NK-92 treated with Interleukin-12 subunit alpha and Interleukin-12 subunit beta, amount 100 ng/mL, for 24 hours (cell line): ENCODE data around the gene RTCB.

Experiments
- DNase-seq: peaks from one replicate; lab custom pipeline; 2025; lab: John Stamatoyannopoulos, UW

Gene RTCB

DNA sequence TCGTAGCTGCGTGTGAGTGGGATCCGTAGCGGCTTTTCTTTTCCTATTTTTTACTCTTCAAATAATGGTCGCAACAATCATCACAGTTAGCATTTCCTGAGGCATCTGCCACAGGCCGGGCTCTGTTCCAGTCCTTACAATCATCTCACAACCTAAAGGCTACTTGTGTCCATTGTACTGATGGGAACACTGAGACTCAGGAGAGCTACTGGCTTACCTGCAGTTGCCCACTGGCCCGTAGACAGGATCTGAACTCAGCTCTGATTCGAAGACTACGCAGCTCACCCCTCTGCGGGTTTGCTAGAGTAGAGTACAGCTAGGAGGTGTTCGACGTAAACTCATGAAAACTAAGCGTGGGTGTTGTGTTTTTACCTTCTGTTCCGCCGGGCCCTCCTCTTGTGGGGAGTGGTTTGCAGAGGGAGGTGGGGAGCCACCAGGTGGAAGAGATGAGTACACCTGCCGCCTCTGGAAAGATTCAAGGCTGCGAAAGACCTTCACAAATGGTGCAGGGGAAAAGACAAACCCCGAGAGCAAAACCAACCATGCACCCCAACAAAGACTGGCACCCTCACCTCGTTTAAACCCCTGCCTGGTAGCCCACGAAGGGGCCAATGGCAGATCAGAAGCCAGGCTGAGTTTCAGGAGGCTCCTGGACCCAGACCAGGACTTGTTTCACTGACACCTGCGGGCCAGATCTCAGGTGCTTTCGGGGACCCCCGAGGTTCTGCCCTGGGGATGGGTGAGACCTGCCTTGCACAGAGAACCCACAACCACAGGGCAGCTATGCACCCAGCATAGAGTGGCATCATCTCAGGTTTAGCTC, 72.6 kb downstream of the RTCB start:
- DNase-seq: no peak

DNA sequence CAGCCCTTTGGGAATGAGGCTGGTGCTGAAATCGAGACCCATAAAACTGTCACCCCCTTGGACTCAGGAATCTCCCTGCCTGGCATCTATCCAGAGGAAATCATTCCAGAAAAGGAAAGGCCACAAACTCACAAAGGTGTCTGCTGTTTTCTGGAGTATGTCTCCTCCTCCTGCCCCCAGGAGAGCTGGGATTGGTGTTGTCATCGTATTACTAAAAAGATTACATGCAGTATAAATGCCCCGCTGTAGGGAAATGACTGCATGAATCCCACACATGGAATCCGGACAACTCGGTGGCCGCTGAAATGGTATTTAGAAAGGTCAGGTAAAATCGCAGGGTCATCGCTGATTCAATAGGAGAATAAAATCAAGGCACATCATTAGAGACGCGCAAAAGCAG, 73.3 kb downstream of the RTCB start:
- no peak for DNase-seq
